Activated CD8-positive, alpha-beta memory T cell treated with anti-CD3 and anti-CD28 coated beads, Interleukin-2, amount 10 ng/mL, durations not matched to agents 7 days and 5 days (primary cell): ENCODE results near the gene KRT39. TPM values are rescaled to one million over a fixed set of nuclear protein-coding genes. Genes with fewer than 3 reads are reported as not detected.
"Not testable (repeated sequence)": the region's sequence is repeated elsewhere in the genome, so short reads cannot be mapped to it uniquely, and the experiment has no call there.

Experiments used
- ATAC-seq: fragments of 150-1000 bp; cut with Tn5 transposase; one replicate; pipeline ENCODE4 v1.10.0; 2021; ENCODE audit warnings: moderate library complexity
- CTCF ChIA-PET: fragments of 350-600 bp; sonication (Branson Sonifier 250); formaldehyde crosslinking; loops from one replicate; lab custom pipeline; 2021; ENCODE audit warnings: antibody characterized with exemption; lab: Charles Lee
- DNase-seq: peaks from one replicate; pipeline ENCODE4 v3.0.0-alpha.2; 2020
- H3K27ac Mint-ChIP-seq: one replicate; pipeline ENCODE4 v1.8.0; 2021; ENCODE audit warnings: mild to moderate bottlenecking, mixed read lengths
- H3K27me3 Mint-ChIP-seq: one replicate; pipeline ENCODE4 v1.8.0; 2021; ENCODE audit warnings: mixed read lengths
- H3K36me3 Mint-ChIP-seq: one replicate; pipeline ENCODE4 v1.8.0; 2021; ENCODE audit warnings: mild to moderate bottlenecking, mixed read lengths
- H3K4me1 Mint-ChIP-seq: one replicate; pipeline ENCODE4 v1.8.0; 2021; ENCODE audit warnings: mixed read lengths
- H3K4me3 Mint-ChIP-seq: one replicate; pipeline ENCODE4 v1.8.0; 2021; ENCODE audit warnings: mild to moderate bottlenecking, moderate library complexity, mixed read lengths
- H3K9me3 Mint-ChIP-seq: one replicate; pipeline ENCODE4 v1.8.0; 2022; ENCODE audit warnings: low read depth, mixed read lengths
- total RNA-seq, 2 experiments: library from RNA; stranded (reverse); gene quantifications; one replicate each; pipeline ENCODE4 v1.2.3, GENCODE V29; 2021

KRT39 gene
- total RNA-seq, 2 experiments from 2014 or later = not detected

- ATAC-seq (no peak), DNase-seq (no peak)
- H3K27me3 Mint-ChIP-seq = peaks cover 21% of the 10 kb centered on the region
- H3K9me3 Mint-ChIP-seq = no peaks in the 10 kb centered on the region
- H3K4me1 Mint-ChIP-seq = no peaks in the 10 kb centered on the region
- CTCF ChIA-PET = interaction anchor here (0.7 kb wide), 1 partner anchor 402 kb away, joined by 3 read pairs; no protein-coding TSS in a partner anchor
- H3K4me3 Mint-ChIP-seq = no peak overlapping the region
- no peak overlapping the region for H3K27ac Mint-ChIP-seq
- no peaks in the 10 kb centered on the region for H3K36me3 Mint-ChIP-seq
These were observed 45.7 kb downstream of the KRT39 start for GRCh38 chr17:40921026-40921425.

GRCh38 chr17:40917116-40917515 is 49.6 kb downstream of the KRT39 start:
- H3K27ac Mint-ChIP-seq, H3K4me1 Mint-ChIP-seq, H3K36me3 Mint-ChIP-seq, CTCF ChIA-PET, DNase-seq, ATAC-seq, H3K9me3 Mint-ChIP-seq, H3K4me3 Mint-ChIP-seq: not testable (repeated sequence)
- H3K27me3 Mint-ChIP-seq = peaks cover 22% of the 10 kb centered on the region

GRCh38 chr17:40916366-40916765 is 50.4 kb downstream of the KRT39 start:
- CTCF ChIA-PET = interaction anchor here (1.0 kb wide), 1 partner anchor 731 kb away, joined by 3 read pairs; no protein-coding TSS in a partner anchor
- H3K4me3 Mint-ChIP-seq = no peak overlapping the region
- DNase-seq (no peak), ATAC-seq (no peak)
- no peaks in the 10 kb centered on the region for H3K9me3 Mint-ChIP-seq
- peaks cover 24% of the 10 kb centered on the region for H3K27me3 Mint-ChIP-seq
- H3K36me3 Mint-ChIP-seq = no peaks in the 10 kb centered on the region
- peaks cover 1% of the 10 kb centered on the region for H3K4me1 Mint-ChIP-seq
- H3K27ac Mint-ChIP-seq = no peak overlapping the region

GRCh38 chr17:40915721-40916256 is 51.0 kb downstream of the KRT39 start:
- H3K9me3 Mint-ChIP-seq = no peaks in the 10 kb centered on the region
- CTCF ChIA-PET = interaction anchor here (0.7 to 1.0 kb wide), 2 partner anchors 11 to 732 kb away, joined by 3 read pairs; no protein-coding TSS in a partner anchor
- DNase-seq = no peak
- H3K4me1 Mint-ChIP-seq = peaks cover 1% of the 10 kb centered on the region
- no peaks in the 10 kb centered on the region for H3K36me3 Mint-ChIP-seq
- no peak overlapping the region for H3K4me3 Mint-ChIP-seq
- no peak for ATAC-seq
- H3K27me3 Mint-ChIP-seq = peaks cover 24% of the 10 kb centered on the region
- H3K27ac Mint-ChIP-seq = no peak overlapping the region

GRCh38 chr17:40915199-40915661 is 51.5 kb downstream of the KRT39 start:
- no peak for ATAC-seq
- no peak for DNase-seq
- Mint-ChIP-seq H3K4me3 (no peak overlapping the region), H3K27ac (no peak overlapping the region), H3K27me3 (peaks cover 24% of the 10 kb centered on the region), H3K4me1 (peaks cover 1% of the 10 kb centered on the region), H3K36me3 (no peaks in the 10 kb centered on the region), H3K9me3 (no peaks in the 10 kb centered on the region)
- CTCF ChIA-PET = interaction anchor here (0.7 kb wide), 1 partner anchor 11 kb away, joined by 3 read pairs; no protein-coding TSS in a partner anchor

GRCh38 chr17:40914075-40914855 is 52.5 kb downstream of the KRT39 start:
- H3K4me3 Mint-ChIP-seq = no peak overlapping the region
- no peaks in the 10 kb centered on the region for H3K9me3 Mint-ChIP-seq
- DNase-seq (no peak), ATAC-seq (no peak)
- no peaks in the 10 kb centered on the region for H3K36me3 Mint-ChIP-seq
- CTCF ChIA-PET = interaction anchor here (1.4 kb wide), 1 partner anchor 749 kb away, joined by 5 read pairs; no protein-coding TSS in a partner anchor
- no peak overlapping the region for H3K27ac Mint-ChIP-seq
- peaks cover 1% of the 10 kb centered on the region for H3K4me1 Mint-ChIP-seq
- peaks cover 29% of the 10 kb centered on the region for H3K27me3 Mint-ChIP-seq

- no peaks in the 10 kb centered on the region for H3K9me3 Mint-ChIP-seq
- H3K36me3 Mint-ChIP-seq = no peaks in the 10 kb centered on the region
- peaks cover 1% of the 10 kb centered on the region for H3K4me1 Mint-ChIP-seq
- ATAC-seq (no peak), DNase-seq (no peak)
- H3K27ac Mint-ChIP-seq = no peak overlapping the region
- no peak overlapping the region for H3K4me3 Mint-ChIP-seq
- H3K27me3 Mint-ChIP-seq = peaks cover 39% of the 10 kb centered on the region
- CTCF ChIA-PET = interaction anchor here (2.0 kb wide), 1 partner anchor 637 kb away, joined by 4 read pairs; no protein-coding TSS in a partner anchor
These were observed 54.1 kb downstream of the KRT39 start for GRCh38 chr17:40912486-40913210.

GRCh38 chr17:40910441-40910841 is 56.3 kb downstream of the KRT39 start:
- Mint-ChIP-seq H3K36me3 (no peaks in the 10 kb centered on the region), H3K9me3 (no peaks in the 10 kb centered on the region), H3K27me3 (peaks cover 49% of the 10 kb centered on the region), H3K4me3 (no peak overlapping the region), H3K4me1 (peaks cover 1% of the 10 kb centered on the region), H3K27ac (no peak overlapping the region)
- CTCF ChIA-PET = interaction anchor here (2.0 to 3.5 kb wide), 3 partner anchors 638 to 753 kb away, joined by 11 to 20 read pairs (median 12); no protein-coding TSS in a partner anchor
- ATAC-seq (no peak), DNase-seq (no peak)

GRCh38 chr17:40909755-40910154 is 57.0 kb downstream of the KRT39 start:
- Mint-ChIP-seq H3K4me3 (no peak overlapping the region), H3K36me3 (no peaks in the 10 kb centered on the region), H3K27ac (no peak overlapping the region), H3K4me1 (no peaks in the 10 kb centered on the region), H3K27me3 (peaks cover 49% of the 10 kb centered on the region), H3K9me3 (no peaks in the 10 kb centered on the region)
- ATAC-seq (no peak), DNase-seq (no peak)
- CTCF ChIA-PET = interaction anchor here (0.7 to 3.5 kb wide), 5 partner anchors 413 to 753 kb away, joined by 3 to 20 read pairs (median 11); no protein-coding TSS in a partner anchor

GRCh38 chr17:40909351-40909750 is 57.4 kb downstream of the KRT39 start:
- ATAC-seq (peak; percentile 83), DNase-seq (peak; percentile 70)
- CTCF ChIA-PET = interaction anchor here (0.7 to 3.5 kb wide), 5 partner anchors 413 to 754 kb away, joined by 3 to 20 read pairs (median 11); no protein-coding TSS in a partner anchor
- Mint-ChIP-seq H3K27me3 (peaks cover 49% of the 10 kb centered on the region), H3K9me3 (no peaks in the 10 kb centered on the region), H3K36me3 (no peaks in the 10 kb centered on the region), H3K4me1 (no peaks in the 10 kb centered on the region), H3K27ac (no peak overlapping the region), H3K4me3 (no peak overlapping the region)
